Choroid plexus epithelial cell (primary cell): ENCODE data around the gene LMAN2.
A peak's percentile ranks its signal among the peaks of the same experiment; 100 is the strongest.

Experiments used
- DNase-seq: peaks from one replicate; pipeline ENCODE4 v3.0.0-alpha.2; 2010; ENCODE audit warnings: low read depth
- H3K4me3 ChIP-seq: 2 replicates; pipeline ENCODE4 v1.5.1; 2011; ENCODE audit warnings: low read depth, mild to moderate bottlenecking, control low read depth, low read length, moderate library complexity
- TF ChIP-seq, protein P1 (sequence below): conservative IDR thresholded peaks from 2 replicates; pipeline ENCODE4 v1.5.1; 2011; ENCODE audit warnings: low read depth, mild to moderate bottlenecking, control low read depth, inconsistent platforms, low read length, moderate library complexity

The LMAN2 gene

DNA sequence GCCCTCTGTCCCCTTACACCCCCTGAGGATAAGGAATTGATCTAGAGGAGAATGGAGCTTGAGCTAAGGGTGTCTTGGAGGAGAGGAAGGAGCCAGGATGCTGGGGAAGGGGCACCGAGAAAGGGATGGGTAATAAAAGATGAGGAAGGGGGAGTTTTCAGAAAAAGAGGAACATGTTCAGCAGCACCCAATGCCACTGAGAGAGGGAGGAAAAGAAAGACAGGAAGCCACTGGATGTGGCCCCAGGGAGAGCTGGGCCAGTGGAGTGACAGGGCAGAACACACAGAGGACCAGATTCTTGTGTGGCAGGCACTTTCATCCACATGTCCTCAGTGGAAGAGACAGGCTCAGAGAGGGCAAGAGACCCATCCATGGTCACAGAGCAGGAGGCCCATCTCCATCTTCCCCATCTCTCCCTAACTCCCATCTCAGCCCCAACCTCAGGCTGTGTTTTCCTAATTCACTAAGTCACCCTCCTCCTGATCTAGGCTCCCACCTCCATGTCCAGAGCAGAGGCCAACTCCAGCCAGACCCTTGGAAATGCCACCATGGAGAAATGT is 41.8 kb upstream of the LMAN2 start:
- TF ChIP-seq, protein P1, sequence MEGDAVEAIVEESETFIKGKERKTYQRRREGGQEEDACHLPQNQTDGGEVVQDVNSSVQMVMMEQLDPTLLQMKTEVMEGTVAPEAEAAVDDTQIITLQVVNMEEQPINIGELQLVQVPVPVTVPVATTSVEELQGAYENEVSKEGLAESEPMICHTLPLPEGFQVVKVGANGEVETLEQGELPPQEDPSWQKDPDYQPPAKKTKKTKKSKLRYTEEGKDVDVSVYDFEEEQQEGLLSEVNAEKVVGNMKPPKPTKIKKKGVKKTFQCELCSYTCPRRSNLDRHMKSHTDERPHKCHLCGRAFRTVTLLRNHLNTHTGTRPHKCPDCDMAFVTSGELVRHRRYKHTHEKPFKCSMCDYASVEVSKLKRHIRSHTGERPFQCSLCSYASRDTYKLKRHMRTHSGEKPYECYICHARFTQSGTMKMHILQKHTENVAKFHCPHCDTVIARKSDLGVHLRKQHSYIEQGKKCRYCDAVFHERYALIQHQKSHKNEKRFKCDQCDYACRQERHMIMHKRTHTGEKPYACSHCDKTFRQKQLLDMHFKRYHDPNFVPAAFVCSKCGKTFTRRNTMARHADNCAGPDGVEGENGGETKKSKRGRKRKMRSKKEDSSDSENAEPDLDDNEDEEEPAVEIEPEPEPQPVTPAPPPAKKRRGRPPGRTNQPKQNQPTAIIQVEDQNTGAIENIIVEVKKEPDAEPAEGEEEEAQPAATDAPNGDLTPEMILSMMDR = no peak
- no peak overlapping the region for H3K4me3 ChIP-seq
- no peak for DNase-seq

DNA sequence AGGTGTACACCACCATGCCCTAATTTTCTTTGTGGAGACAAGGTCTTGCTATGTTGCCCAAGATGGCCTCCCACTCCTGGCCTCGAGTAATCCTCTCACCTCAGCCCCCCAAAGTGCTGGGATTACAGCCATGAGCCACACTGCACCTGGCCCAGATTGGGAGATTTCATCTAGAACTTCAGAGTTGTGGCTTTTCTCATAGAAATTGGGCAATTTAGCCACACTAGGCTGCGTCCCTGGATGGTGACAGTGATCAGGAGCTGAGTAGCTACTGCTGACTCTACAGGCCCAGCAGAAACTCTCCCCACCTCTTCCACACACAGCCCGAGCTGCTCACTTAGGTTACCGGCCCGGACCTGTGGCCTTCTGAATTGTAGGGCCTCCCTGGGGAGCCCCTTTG is 41.3 kb upstream of the LMAN2 start:
- H3K4me3 ChIP-seq = no peak overlapping the region
- TF ChIP-seq, protein P1 = no peak
- DNase-seq = no peak

DNA sequence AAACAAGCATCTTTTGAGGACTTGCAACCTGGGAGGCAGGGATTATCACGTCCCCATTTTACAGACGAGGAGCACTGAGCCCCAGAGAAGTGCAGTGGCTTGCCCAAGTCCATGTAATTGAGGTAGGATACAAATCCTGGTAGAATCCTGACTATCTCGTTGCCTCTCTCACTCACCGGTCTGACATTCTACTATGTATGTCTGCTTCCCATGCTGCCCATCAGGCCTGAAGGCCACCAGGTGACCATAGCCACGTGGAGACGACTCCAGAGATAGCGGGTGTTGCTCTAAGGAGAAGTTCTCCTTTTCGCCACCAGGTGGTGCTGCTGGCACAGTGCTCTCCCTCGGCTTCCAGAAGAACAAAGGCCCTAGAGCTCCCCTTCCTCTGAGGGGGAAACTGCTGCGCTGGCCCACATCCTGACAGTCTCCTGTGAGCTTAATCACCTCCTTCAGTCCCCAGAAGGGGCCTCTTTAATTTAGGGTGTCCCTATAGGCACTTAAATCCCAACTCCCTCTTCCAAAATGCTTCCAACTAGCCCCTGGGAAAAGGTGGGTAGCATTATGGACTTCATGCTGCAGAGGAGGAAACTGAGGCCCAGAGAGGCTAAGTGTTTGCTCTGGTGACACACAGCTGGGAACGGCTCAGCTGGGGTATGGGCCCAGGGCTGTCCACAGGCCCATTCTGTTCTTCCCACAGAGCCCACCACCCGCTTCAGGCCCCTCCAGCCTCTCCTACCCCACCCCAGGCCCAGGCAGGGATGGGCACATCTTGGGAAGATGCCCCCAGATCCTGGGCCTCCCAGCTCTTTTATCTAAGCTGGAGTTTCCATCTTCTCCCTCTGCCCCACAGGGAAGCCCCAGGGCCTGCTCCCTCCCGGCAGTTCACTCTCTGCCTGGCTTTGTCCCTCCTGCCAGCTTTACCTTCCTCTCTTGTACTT is 39.2 kb upstream of the LMAN2 start:
- peak; percentile 88 for DNase-seq
- no peak overlapping the region for H3K4me3 ChIP-seq
- TF ChIP-seq, protein P1 = peak; percentile 94

DNA sequence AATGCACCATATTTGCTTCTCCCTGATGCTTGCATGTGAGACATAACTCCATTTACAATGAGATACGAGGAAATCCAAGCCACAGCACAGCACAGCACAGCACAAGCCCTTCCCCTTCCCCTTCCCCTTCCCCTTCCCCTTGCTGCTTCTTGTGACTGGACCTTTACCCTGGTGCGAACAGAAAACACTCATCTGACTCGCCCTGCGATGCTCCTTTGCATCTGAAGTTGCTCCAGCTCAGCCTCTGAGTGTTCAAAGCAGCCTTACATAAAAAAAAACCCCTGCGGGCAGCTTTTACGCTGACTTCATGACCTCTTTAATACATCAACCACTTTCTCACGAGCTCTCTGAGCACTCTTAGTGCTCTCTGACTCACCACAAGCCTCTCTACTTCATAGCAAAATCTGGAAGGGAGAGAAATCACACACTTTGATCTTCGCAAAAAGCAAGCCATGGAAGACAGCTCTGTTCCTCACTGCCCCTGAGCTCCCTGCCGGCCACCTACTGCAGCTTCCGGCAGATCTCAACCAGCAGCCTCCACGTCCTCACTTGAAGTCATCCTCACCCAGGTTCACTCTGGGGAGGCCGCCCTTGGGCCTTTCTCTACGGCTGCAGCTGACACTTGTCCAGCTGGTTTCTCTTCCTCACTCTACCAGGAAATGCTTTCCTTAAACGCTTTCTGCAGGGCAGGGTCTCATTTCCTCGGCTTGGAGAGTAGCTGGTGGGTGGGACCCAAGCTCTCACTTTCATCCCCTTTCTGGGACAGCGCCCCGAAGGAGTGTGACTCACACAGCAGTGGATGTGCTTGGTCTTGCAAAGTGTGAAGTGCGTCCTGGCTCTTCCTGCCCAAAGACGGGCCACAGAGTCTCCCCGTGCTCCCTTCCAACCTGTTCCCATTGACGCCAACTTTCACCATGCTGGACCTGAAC is 38.0 kb upstream of the LMAN2 start:
- DNase-seq = peak; percentile 96

DNA sequence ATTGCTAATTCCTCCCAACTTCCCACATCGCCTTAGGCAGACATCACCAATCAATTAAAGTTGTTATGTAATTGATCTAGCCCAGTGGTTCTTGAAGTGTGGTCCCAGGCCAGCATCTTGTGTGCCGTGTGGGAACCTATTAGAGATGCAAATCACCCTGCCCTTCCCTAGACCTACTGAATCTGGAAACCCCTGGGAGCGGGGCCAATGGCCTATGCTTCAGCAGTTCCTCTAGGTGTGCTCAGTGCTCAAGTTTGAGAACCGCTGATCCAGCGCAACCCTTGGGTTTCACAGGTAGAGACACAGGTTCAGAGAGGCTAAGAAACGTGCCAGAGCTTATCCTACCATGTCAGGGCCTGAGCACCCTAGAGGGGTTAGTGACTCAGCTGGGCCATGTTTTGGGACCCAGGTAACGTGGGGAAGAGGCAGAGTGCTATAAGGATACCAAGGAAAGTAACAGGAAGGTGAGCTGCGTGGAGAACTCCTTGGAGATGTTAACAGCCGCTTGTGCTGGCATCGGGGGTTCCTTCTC is 37.1 kb upstream of the LMAN2 start:
- TF ChIP-seq, protein P1 = no peak
- DNase-seq = no peak
- no peak overlapping the region for H3K4me3 ChIP-seq

More for the DNA sequence above, 38.0 kb upstream of the LMAN2 start:
- no peak overlapping the region for H3K4me3 ChIP-seq
- TF ChIP-seq, protein P1 = peak; percentile 13

DNA sequence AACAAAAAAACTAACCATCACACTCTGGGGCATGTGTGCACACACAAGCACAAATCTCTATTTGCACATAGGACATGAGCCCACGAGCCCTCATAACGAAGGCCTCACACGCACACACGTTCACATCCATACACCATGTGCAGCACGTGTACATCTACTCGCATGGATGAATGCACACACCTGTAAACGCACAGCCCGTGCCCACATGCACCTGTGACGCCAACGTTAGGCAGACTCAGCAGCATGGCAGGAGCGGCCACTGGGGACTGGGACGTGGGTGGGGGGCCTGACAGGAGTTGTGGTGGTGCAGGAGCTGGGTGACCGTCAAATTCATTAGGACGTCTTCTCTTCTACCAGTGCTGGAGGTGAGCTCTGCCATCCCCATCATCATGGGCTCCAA is 35.9 kb upstream of the LMAN2 start:
- DNase-seq = no peak
- no peak overlapping the region for H3K4me3 ChIP-seq
- TF ChIP-seq, protein P1 = no peak
